Hepatocyte (in vitro differentiated cells): ENCODE results near the gene EEF2K. TPM values are rescaled to one million over a fixed set of nuclear protein-coding genes. Genes with fewer than 3 reads are reported as not detected.

Experiments used
- DNase-seq: peaks from one replicate; pipeline ENCODE4 v3.0.0-alpha.2; 2016; ENCODE audit warnings: low spot score
- H2AFZ ChIP-seq: fragments of 200-600 bp; sonication (generic); 2 replicates; pipeline ENCODE4 v1.6.0; 2016; ENCODE audit warnings: antibody characterized with exemption, mild to moderate bottlenecking
- H3K27ac ChIP-seq: fragments of 200-600 bp; sonication (generic); 2 replicates; pipeline ENCODE4 v1.5.1; 2016; ENCODE audit warnings: mild to moderate bottlenecking
- H3K27me3 ChIP-seq: fragments of 200-600 bp; sonication (generic); 2 replicates; pipeline ENCODE4 v1.6.1; 2016
- H3K36me3 ChIP-seq: fragments of 200-600 bp; sonication (generic); replicated peaks from 2 replicates; pipeline ENCODE4 v1.5.1; 2016; ENCODE audit warnings: low read depth; ENCODE audit not compliant: insufficient read depth
- H3K4me1 ChIP-seq: fragments of 200-600 bp; sonication (generic); 2 replicates; pipeline ENCODE4 v1.5.1; 2016; ENCODE audit warnings: mild to moderate bottlenecking, moderate library complexity; ENCODE audit not compliant: insufficient read depth
- H3K4me2 ChIP-seq: fragments of 200-600 bp; sonication (generic); 2 replicates; pipeline ENCODE4 v1.6.0; 2016
- H3K4me3 ChIP-seq: fragments of 200-600 bp; sonication (generic); 2 replicates; pipeline ENCODE4 v1.5.1; 2016; ENCODE audit warnings: mild to moderate bottlenecking
- H3K79me2 ChIP-seq: fragments of 200-600 bp; sonication (generic); 2 replicates; pipeline ENCODE4 v1.6.0; 2017; ENCODE audit warnings: mild to moderate bottlenecking
- H3K9me2 ChIP-seq: fragments of 200-600 bp; sonication (generic); replicated peaks from 2 replicates; pipeline ENCODE4 v1.6.0; 2017; ENCODE audit warnings: mild to moderate bottlenecking; ENCODE audit not compliant: insufficient read depth
- H3K9me3 ChIP-seq: fragments of 200-600 bp; sonication (generic); 2 replicates; pipeline ENCODE4 v1.5.1; 2016; ENCODE audit warnings: low read depth, mild to moderate bottlenecking
- H4K20me1 ChIP-seq: fragments of 200-600 bp; sonication (generic); 2 replicates; pipeline ENCODE4 v1.6.0; 2016; ENCODE audit warnings: mild to moderate bottlenecking; ENCODE audit not compliant: insufficient read depth, poor library complexity, severe bottlenecking
- CTCF ChIP-seq: fragments of 200-600 bp; sonication (generic); IDR thresholded peaks from 2 replicates; pipeline ENCODE4 v1.5.1; 2016; ENCODE audit warnings: antibody characterized with exemption, mild to moderate bottlenecking; ENCODE audit not compliant: poor library complexity
- EZH2 ChIP-seq: fragments of 200-600 bp; sonication (generic); IDR thresholded peaks from 2 replicates; pipeline ENCODE4 v1.6.1; 2016; ENCODE audit warnings: antibody characterized with exemption, mild to moderate bottlenecking, borderline replicate concordance
- EZH2phosphoT487 ChIP-seq: fragments of 200-600 bp; sonication (generic); IDR thresholded peaks from one replicate; pipeline ENCODE4 v1.6.1; 2018; ENCODE audit warnings: antibody characterized with exemption, mild to moderate bottlenecking, low read depth, moderate library complexity; ENCODE audit not compliant: unreplicated experiment, severe bottlenecking
- WGBS: methylation state at CpG from one replicate; pipeline ENCODE4 v1.1.6; 2016; ENCODE audit warnings: low lambda C conversion rate; ENCODE audit errors: missing lambda C conversion rate; 5-methylcytosine and 5-hydroxymethylcytosine counted together
- polyA plus RNA-seq: library from polyadenylated mRNA; unstranded; fragments of >200 nt; fragmentation: Nextera tagmentation; extraction: Ambion mirVana; gene quantifications from 2 replicates; pipeline ENCODE4 v1.2.1, GENCODE V29; 2016
- total RNA-seq: library from RNA; depleted of rRNA; stranded (reverse); fragments of >200 nt; gene quantifications from 2 replicates; pipeline ENCODE4 v1.2.3, GENCODE V29; 2014

The EEF2K gene
- total and polyA plus RNA-seq, 2 experiments from 2014 or later: 7.9 to 15.1 TPM

- 95% methylated on average over 5 of the region's 5 CpGs for WGBS
- no peaks in the 10 kb centered on the region for H4K20me1 ChIP-seq
- no peaks in the 10 kb centered on the region for H3K36me3 ChIP-seq
These were observed 76.3 kb downstream of the EEF2K start for GRCh38 chr16:22282254-22282892.

GRCh38 chr16:22284637-22285036 is 78.6 kb downstream of the EEF2K start:
- H4K20me1 ChIP-seq: no peaks in the 10 kb centered on the region
- H3K27ac ChIP-seq: no peak overlapping the region
- H2AFZ ChIP-seq: no peak overlapping the region
- no peaks in the 10 kb centered on the region for H3K79me2 ChIP-seq
- 83% methylated on average over 9 of the region's 9 CpGs for WGBS
- H3K36me3 ChIP-seq: no peaks in the 10 kb centered on the region
- H3K9me2 ChIP-seq: no peaks in the 10 kb centered on the region
- H3K4me2 ChIP-seq: no peak overlapping the region
- H3K9me3 ChIP-seq: no peaks in the 10 kb centered on the region
- H3K27me3 ChIP-seq: no peaks in the 10 kb centered on the region
- DNase-seq: no peak
- H3K4me1 ChIP-seq: no peaks in the 10 kb centered on the region
- no peak overlapping the region for H3K4me3 ChIP-seq
- no peak for TF ChIP-seq CTCF
- no peak for TF ChIP-seq EZH2
- no peak for TF ChIP-seq EZH2phosphoT487

More at GRCh38 chr16:22282254-22282892, 76.3 kb downstream of the EEF2K start:
- Histone ChIP-seq H3K79me2 (no peaks in the 10 kb centered on the region), H3K9me3 (no peaks in the 10 kb centered on the region), H3K4me2 (no peak overlapping the region), H3K4me1 (no peaks in the 10 kb centered on the region), H3K27ac (no peak overlapping the region), H3K4me3 (no peak overlapping the region), H2AFZ (no peak overlapping the region), H3K9me2 (no peaks in the 10 kb centered on the region), H3K27me3 (no peaks in the 10 kb centered on the region)
- no peak for TF ChIP-seq CTCF
- TF ChIP-seq EZH2phosphoT487: no peak
- TF ChIP-seq EZH2: no peak
- DNase-seq: no peak

- Histone ChIP-seq H3K9me3 (no peaks in the 10 kb centered on the region), H3K4me1 (no peaks in the 10 kb centered on the region)
These were observed 79.0 kb downstream of the EEF2K start for GRCh38 chr16:22285080-22285479.

More at GRCh38 chr16:22285080-22285479, 79.0 kb downstream of the EEF2K start:
- Histone ChIP-seq H3K4me3 (no peak overlapping the region), H3K27ac (no peak overlapping the region), H3K9me2 (no peaks in the 10 kb centered on the region), H4K20me1 (no peaks in the 10 kb centered on the region), H2AFZ (no peak overlapping the region), H3K36me3 (no peaks in the 10 kb centered on the region), H3K4me2 (no peak overlapping the region), H3K79me2 (no peaks in the 10 kb centered on the region), H3K27me3 (no peaks in the 10 kb centered on the region)
- no peak for DNase-seq
- no peak for TF ChIP-seq EZH2phosphoT487
- TF ChIP-seq CTCF: no peak
- no peak for TF ChIP-seq EZH2
- whole genome bisulfite sequencing: 87% methylated on average over 6 of the region's 6 CpGs
